ENCODE data around the gene CIBAR2.

CIBAR2 gene

GRCh38 chr16:85112364-85112763, at the start of gene CIBAR2:
Gene CIBAR2, minus strand, starts transcription at chr16:85112472. Its CDS starts 120 bp downstream, at chr16:85112352.
- H3K4me3 ChIP-seq (ENCODE audit: low read depth, low read length): no peak within 1 kb of the TSS
- TF ChIP-seq POLR2A (IDR thresholded peaks at IDR 0.05; ENCODE audit: extremely low read depth, insufficient read length): no peak
- TF ChIP-seq MYC (IDR thresholded peaks at IDR 0.05; ENCODE audit: low read depth, low read length): no peak
- TF ChIP-seq, protein P1, sequence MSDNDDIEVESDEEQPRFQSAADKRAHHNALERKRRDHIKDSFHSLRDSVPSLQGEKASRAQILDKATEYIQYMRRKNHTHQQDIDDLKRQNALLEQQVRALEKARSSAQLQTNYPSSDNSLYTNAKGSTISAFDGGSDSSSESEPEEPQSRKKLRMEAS (IDR thresholded peaks at IDR 0.05; ENCODE audit: low read depth, low read length): no peak
- TF ChIP-seq, protein P2, sequence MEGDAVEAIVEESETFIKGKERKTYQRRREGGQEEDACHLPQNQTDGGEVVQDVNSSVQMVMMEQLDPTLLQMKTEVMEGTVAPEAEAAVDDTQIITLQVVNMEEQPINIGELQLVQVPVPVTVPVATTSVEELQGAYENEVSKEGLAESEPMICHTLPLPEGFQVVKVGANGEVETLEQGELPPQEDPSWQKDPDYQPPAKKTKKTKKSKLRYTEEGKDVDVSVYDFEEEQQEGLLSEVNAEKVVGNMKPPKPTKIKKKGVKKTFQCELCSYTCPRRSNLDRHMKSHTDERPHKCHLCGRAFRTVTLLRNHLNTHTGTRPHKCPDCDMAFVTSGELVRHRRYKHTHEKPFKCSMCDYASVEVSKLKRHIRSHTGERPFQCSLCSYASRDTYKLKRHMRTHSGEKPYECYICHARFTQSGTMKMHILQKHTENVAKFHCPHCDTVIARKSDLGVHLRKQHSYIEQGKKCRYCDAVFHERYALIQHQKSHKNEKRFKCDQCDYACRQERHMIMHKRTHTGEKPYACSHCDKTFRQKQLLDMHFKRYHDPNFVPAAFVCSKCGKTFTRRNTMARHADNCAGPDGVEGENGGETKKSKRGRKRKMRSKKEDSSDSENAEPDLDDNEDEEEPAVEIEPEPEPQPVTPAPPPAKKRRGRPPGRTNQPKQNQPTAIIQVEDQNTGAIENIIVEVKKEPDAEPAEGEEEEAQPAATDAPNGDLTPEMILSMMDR (IDR thresholded peaks at IDR 0.05; ENCODE audit: low read depth, low read length): no peak
- peak; percentile 46 for DNase-seq (ENCODE audit: low read depth)

DNA sequence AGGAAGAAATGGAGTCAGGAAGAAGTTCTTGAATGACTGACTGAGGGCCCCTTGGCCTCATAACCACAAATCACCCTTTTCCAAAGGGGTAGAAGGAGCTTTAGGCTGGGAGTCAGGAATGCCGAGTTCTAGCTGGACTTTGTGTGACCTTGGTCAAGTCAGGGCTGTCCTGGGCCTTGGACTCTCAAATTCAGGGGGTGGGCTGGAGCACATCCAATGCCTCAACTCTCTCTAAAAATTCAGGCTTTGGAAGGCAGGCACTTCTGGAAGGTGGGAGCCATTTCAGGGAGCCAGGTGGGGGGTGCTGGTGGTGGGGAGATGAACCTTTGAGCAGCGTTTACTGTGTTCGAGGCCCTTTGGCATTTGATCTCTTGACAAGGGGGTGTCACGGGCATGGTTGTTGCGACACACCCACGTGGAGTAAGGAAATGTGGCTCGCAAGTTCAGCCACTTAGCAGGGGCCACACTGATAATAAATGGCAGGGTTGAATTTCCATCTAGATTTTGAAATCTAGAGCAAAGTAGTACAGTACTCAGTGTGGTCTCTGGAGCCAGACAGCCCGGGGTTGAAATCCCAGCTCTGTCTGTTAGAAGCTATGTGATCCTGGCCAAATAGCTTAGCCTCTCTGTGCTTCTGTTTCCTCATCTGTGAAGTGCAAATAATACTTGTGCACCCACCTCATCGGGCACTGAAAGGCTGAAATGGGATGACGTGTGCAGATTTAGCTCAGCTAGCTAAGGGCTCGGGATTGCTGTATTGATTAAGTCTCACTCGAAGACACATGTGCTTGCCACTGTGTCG, 47.1 kb upstream of the CIBAR2 start:
- TF ChIP-seq MYC (IDR thresholded peaks at IDR 0.05; ENCODE audit: low read depth, low read length) (0 out of 2 replicates have a peak, but pooled peaks have one; percentile 22), POLR2A (IDR thresholded peaks at IDR 0.05; ENCODE audit: extremely low read depth, insufficient read length) (no peak)
- TF ChIP-seq, protein P2 (IDR thresholded peaks at IDR 0.05; ENCODE audit: low read depth, low read length): no peak
- TF ChIP-seq, protein P1 (IDR thresholded peaks at IDR 0.05; ENCODE audit: low read depth, low read length): peak; percentile 47; the same call in 1 of the 2 replicates
- H3K4me3 ChIP-seq (ENCODE audit: low read depth, low read length): no peak overlapping the region
- no peak for DNase-seq (ENCODE audit: low read depth)

DNA sequence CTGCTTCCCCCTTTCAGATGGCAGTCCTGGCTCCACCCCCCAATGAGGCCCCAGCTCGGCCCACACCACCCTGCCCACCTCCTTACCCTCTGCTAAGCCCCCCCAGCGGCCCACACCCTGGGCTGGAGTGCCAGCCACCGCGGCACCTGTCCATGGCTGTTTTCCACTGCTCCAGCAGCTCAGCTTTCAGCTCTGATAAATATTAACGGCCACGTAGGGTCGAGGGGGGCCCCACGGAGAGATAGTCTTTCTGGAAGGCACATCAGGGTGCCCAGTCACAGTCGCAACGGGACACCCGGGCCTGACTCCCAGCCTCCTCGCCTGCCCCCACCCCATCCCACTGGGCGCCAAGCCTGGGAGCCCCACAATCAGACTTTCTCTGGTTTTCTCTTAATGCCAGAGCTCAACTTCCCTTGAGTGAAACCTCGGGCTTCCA, 46.5 kb upstream of the CIBAR2 start:
- no peak for TF ChIP-seq MYC (IDR thresholded peaks at IDR 0.05; ENCODE audit: low read depth, low read length)
- TF ChIP-seq, protein P1 (IDR thresholded peaks at IDR 0.05; ENCODE audit: low read depth, low read length): no peak
- no peak for DNase-seq (ENCODE audit: low read depth)
- H3K4me3 ChIP-seq (ENCODE audit: low read depth, low read length): no peak overlapping the region

DNA sequence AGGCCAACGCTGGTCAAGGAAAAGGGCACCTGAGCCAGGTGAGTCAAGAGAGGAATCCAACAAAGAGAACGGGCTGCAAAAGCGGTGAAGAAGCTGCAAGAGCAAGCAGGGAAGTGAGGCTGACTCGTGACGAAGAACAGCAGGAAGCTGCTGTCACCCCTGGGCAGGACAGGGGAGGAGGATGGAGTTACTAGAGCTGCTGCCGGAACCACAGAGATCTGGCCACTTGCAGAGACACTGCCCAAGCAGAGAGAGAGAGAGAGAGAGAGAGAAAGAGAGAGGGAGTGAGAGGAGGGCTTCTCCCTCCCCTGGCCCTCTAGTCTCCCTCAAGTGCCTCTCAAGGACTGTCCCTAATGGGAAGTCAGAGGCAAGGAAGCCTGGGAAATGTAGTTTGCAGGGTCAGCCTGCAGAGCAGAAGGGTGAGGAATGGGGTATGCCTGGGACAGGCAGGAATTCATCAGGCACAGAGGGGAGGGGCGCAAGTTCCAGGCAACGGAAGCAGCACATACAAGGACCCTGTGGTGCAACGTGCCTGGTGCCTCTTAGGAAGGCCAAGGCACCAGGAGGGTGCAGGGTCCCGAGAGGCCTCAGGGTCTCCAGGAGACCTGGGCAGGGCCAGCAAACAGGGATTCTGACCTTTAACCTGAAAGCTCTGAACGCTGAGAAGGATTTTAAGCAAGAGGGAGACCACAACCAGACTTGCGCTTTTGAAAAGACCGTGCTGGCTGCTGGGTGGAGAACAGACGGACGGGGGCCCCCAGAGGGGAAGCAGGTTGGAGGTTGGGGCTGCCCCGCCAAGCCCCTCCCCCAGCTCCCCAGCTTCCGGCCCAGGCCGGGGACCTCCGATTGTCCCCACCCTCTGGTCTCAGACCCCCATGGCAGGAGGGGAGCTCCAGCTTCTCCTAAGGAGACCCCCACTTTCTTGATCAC, 45.8 kb upstream of the CIBAR2 start:
- DNase-seq (ENCODE audit: low read depth): peak; percentile 38
- TF ChIP-seq, protein P2 (IDR thresholded peaks at IDR 0.05; ENCODE audit: low read depth, low read length): no peak
- TF ChIP-seq, protein P1 (IDR thresholded peaks at IDR 0.05; ENCODE audit: low read depth, low read length): no peak
- TF ChIP-seq MYC (IDR thresholded peaks at IDR 0.05; ENCODE audit: low read depth, low read length) (no peak), POLR2A (IDR thresholded peaks at IDR 0.05; ENCODE audit: extremely low read depth, insufficient read length) (no peak)
- no peak overlapping the region for H3K4me3 ChIP-seq (ENCODE audit: low read depth, low read length)

DNA sequence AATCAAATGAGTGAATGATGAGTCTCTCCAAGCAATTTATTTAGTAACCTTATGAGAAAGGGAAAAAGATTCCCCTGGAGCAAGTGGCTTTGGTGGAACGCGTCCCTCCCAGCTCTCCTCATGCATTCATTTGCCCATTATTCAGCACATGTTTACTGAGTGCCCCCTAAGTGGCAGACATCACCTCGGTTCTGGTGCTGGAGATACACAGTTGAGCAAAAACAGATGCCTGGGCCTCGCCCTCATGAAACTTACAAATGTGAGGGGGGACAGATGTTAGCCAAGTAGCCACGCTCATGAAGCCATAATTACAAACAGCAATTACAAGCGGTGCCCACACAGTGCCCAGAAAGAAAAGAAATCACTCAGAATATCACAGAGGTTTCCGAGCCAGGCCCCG, 45.1 kb upstream of the CIBAR2 start:
- no peak overlapping the region for H3K4me3 ChIP-seq (ENCODE audit: low read depth, low read length)
- TF ChIP-seq MYC (IDR thresholded peaks at IDR 0.05; ENCODE audit: low read depth, low read length) (no peak), POLR2A (IDR thresholded peaks at IDR 0.05; ENCODE audit: extremely low read depth, insufficient read length) (no peak)
- TF ChIP-seq, protein P1 (IDR thresholded peaks at IDR 0.05; ENCODE audit: low read depth, low read length): no peak
- TF ChIP-seq, protein P2 (IDR thresholded peaks at IDR 0.05; ENCODE audit: low read depth, low read length): no peak
- no peak for DNase-seq (ENCODE audit: low read depth)

Data from NB4 (cell line).